Transverse colon (tissue), 4 donors: ENCODE measurements around the gene FMNL1. TPM values are rescaled to one million over a fixed set of nuclear protein-coding genes. Genes with fewer than 3 reads are reported as not detected.

ENCODE experiments used
- DNase-seq: peaks from one replicate; pipeline ENCODE4 v3.0.0-alpha.2; 2019
- H3K27ac ChIP-seq, 4 donors: fragments of 200-600 bp; sonication (generic); 2 replicates each; pipeline ENCODE4 v1.5.1; 2016 to 2018; ENCODE audit warnings: inconsistent platforms in 4 of 4
- H3K27me3 ChIP-seq: fragments of 200-600 bp; sonication (generic); 2 replicates; pipeline ENCODE4 v1.5.1; 2017; ENCODE audit warnings: inconsistent platforms
- H3K36me3 ChIP-seq, 4 donors: fragments of 200-600 bp; sonication (generic); 2 replicates each; pipeline ENCODE4 v1.5.1; 2017 to 2019; ENCODE audit warnings: inconsistent platforms in 4 of 4
- H3K4me1 ChIP-seq, 4 donors: fragments of 200-600 bp; sonication (generic); 2 replicates each; pipeline ENCODE4 v1.5.1; 2017 to 2020; ENCODE audit warnings: inconsistent platforms in 4 of 4
- H3K4me3 ChIP-seq, 4 donors: fragments of 200-600 bp; sonication (generic); 1 replicate in 1 of 4; 2 replicates in 3 of 4; pipeline versions ENCODE4 v1.5.1 to v1.6.1; 2017 to 2019; ENCODE audit warnings: inconsistent platforms in 4 of 4
- H3K9me3 ChIP-seq, 2 donors: fragments of 200-600 bp; sonication (generic); 2 replicates each; pipeline ENCODE4 v1.5.1; 2017 to 2019; ENCODE audit warnings: inconsistent platforms in 2 of 2
- EP300 ChIP-seq: sonication (generic); formaldehyde crosslinking; IDR thresholded peaks from one replicate; pipeline ENCODE4 v1.6.1; 2017; ENCODE audit warnings: antibody characterized with exemption, low read depth
- POLR2A ChIP-seq: fragments of 450-650 bp; IDR thresholded peaks from one replicate; pipeline ENCODE4 v1.6.1; 2016; ENCODE audit warnings: antibody characterized with exemption, mild to moderate bottlenecking, moderate library complexity
- POLR2AphosphoS5 ChIP-seq, 3 donors: sonication (generic); formaldehyde crosslinking; IDR thresholded peaks; one replicate each; pipeline ENCODE4 v1.6.1; 2016; ENCODE audit warnings: antibody characterized with exemption in 3 of 3
- WGBS, 2 donors: methylation state at CpG; one replicate each; pipeline ENCODE4 v1.1.5; 2018; ENCODE audit warnings: low coverage in 1 of 2; 5-methylcytosine and 5-hydroxymethylcytosine counted together
- in situ Hi-C, 4 donors: fragments of 200-750 bp; cut with MboI; loops; one replicate each; pipeline versions ENCODE4 v1.15.0 to v1.15.1; 2017; ENCODE audit warnings: low sequenced_read_pairs in 3 of 4, low pct_ligation_motif_present in 1 of 4, low pct_unique_long_range_greater_than_20kb in 1 of 4
- intact Hi-C: fragments of 100-400 bp; cut with DNase I; formaldehyde crosslinking; loops from one replicate; pipeline ENCODE4 v1.15.1; 2023; ENCODE audit warnings: low total_unique reads
- total RNA-seq, 4 donors: library from RNA; depleted of rRNA; stranded (reverse); fragments of >200 nt; gene quantifications; one replicate each; pipeline ENCODE4 v1.1.0, GENCODE V29; 2016
- TF ChIP-seq, protein P1 (sequence below), 5 experiments: fragments of 200-600 bp in 3 of 5; fragments of 450-650 bp in 2 of 5; sonication (generic) in 3 of 5; IDR thresholded peaks; 1 replicate in 2 of 5; 2 replicates in 3 of 5; pipeline ENCODE4 v1.5.1; 2016 to 2017; ENCODE audit warnings: antibody characterized with exemption in 5 of 5, inconsistent platforms in 3 of 5, mild to moderate bottlenecking in 2 of 5, moderate library complexity in 1 of 5

FMNL1 gene
- total RNA-seq, 4 donors from 2014 or later: 1.2 to 17.5 (median 10.6) TPM

DNA sequence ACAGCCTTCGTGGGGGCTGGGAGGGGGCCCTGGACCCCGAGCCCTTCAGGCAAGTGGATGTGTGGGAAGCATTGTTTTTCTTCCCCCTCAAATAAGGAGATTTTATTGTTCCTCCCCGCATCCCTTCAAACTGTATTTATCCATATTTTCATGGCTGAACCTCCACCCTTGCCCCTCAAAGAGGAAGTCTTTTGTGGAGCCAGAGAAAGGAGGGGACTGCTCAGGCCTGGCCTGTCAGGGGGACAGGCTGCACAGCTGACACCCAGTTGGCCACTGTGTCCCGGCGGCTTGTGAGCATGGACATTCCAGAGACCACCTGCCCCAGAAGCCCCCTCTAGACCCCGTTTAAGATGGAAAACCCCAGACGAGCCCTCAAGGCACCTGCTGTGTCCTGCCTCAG lies 44.1 kb upstream of the FMNL1 start:
- DNase-seq: no peak
- Histone ChIP-seq H3K4me1 (peaks cover 12 to 25% (median 22%) of the 10 kb centered on the region in 4 donors), H3K4me3 (no peak overlapping the region), H3K27ac (no peak overlapping the region), H3K9me3 (no peaks in the 10 kb centered on the region), H3K27me3 (no peaks in the 10 kb centered on the region), H3K36me3 (no peaks in the 10 kb centered on the region)
- intact Hi-C loops (no loop called here), in situ Hi-C loops (no loop called here)
- 85 to 100% methylated on average over 1 to 7 of the region's 7 CpGs for WGBS, 2 donors
- TF ChIP-seq POLR2AphosphoS5 (IDR thresholded peaks at IDR 0.05) (no peak), EP300 (no peak), POLR2A (no peak)
- TF ChIP-seq, protein P1, sequence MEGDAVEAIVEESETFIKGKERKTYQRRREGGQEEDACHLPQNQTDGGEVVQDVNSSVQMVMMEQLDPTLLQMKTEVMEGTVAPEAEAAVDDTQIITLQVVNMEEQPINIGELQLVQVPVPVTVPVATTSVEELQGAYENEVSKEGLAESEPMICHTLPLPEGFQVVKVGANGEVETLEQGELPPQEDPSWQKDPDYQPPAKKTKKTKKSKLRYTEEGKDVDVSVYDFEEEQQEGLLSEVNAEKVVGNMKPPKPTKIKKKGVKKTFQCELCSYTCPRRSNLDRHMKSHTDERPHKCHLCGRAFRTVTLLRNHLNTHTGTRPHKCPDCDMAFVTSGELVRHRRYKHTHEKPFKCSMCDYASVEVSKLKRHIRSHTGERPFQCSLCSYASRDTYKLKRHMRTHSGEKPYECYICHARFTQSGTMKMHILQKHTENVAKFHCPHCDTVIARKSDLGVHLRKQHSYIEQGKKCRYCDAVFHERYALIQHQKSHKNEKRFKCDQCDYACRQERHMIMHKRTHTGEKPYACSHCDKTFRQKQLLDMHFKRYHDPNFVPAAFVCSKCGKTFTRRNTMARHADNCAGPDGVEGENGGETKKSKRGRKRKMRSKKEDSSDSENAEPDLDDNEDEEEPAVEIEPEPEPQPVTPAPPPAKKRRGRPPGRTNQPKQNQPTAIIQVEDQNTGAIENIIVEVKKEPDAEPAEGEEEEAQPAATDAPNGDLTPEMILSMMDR (IDR thresholded peaks at IDR 0.05): no peak

DNA sequence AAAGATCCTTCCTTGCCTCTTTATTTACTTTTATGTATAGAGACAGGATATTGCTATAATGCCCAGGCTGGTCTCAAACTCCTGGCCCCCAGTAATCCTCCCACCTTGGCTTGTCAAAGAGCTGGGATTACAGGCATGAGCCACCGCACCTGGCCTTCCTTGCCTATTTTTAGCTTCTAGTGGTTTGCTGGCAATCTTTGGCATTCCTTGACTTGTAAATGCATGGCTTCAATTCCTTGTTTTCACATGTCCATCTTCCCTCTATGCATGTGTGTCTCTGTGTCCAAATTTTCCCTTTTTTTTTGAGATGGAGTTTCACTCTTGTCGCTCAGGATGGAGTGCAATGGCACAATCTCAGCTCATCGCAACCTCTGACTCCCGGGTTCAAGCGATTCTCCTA lies 37.5 kb upstream of the FMNL1 start:
- intact Hi-C loops: no loop called here
- no peak overlapping the region for H3K4me3 ChIP-seq
- 89 to 100% methylated on average over 1 to 5 of the region's 5 CpGs for WGBS, 2 donors

DNA sequence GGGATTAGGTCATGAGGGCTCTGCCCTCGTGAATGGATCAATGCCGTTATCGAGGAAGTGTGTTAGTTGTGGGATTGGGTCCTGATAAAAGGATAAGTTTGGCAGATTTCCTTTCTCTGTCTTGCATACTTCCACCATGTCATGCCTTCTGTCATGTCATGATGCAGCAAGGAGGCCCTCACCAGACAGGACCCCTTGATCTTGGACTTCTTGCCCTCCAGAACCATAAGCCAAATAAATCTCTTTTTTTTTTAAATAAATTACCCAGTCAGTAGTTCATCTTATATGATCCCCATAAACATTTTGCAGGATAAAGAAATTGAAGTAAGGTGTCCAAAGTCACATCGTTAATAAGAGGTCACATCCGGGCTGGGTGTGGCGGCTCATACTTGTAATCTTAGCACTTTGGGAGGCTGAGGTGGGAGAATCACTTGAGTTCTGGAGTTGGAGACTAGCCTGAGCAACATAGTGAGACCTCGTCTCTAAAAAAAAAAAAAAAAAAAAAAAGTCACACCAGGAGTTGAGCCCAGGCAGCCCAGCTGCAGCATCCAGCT lies 34.8 kb upstream of the FMNL1 start:
- 79 to 87% methylated on average over 4 to 7 of the region's 7 CpGs for WGBS, 2 donors
- Histone ChIP-seq H3K27me3 (no peaks in the 10 kb centered on the region), H3K4me1 (no peaks in the 10 kb centered on the region), H3K27ac (no peak overlapping the region), H3K36me3 (no peaks in the 10 kb centered on the region), H3K4me3 (no peak overlapping the region), H3K9me3 (no peaks in the 10 kb centered on the region)
- TF ChIP-seq, protein P1 (IDR thresholded peaks at IDR 0.05): no peak
- TF ChIP-seq EP300 (no peak), POLR2A (no peak), POLR2AphosphoS5 (IDR thresholded peaks at IDR 0.05) (no peak)
- no peak for DNase-seq
- in situ Hi-C loops: no loop called here
- intact Hi-C loops: no loop called here

More for the DNA sequence above, 37.5 kb upstream of the FMNL1 start:
- Histone ChIP-seq H3K27ac (no peak overlapping the region), H3K4me1 (no peaks in the 10 kb centered on the region), H3K27me3 (no peaks in the 10 kb centered on the region), H3K9me3 (no peaks in the 10 kb centered on the region), H3K36me3 (no peaks in the 10 kb centered on the region)
- in situ Hi-C loops: no loop called here
- no peak for DNase-seq
- TF ChIP-seq POLR2A (no peak), POLR2AphosphoS5 (IDR thresholded peaks at IDR 0.05) (no peak)

DNA sequence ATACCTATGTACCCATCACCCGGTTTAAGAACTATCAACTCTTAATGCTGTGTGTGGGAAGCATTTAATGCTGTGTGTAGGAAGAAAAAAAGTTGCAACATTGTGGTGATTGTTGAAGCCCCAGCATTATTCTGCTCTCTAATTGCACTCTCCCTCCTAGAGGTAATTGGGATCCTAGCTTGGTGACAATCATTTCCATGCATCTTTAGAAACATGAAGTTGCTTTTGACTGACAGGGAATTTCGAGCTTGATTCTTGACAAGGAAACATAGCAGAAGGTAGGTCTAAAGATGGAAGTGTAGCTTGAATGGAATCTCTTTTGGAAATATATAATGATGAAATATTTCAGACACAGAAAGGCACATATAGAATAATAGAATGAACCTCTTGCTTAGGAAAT lies 32.7 kb upstream of the FMNL1 start:
- TF ChIP-seq POLR2AphosphoS5 (IDR thresholded peaks at IDR 0.05): no peak
- TF ChIP-seq, protein P1 (IDR thresholded peaks at IDR 0.05): no peak
- DNase-seq: no peak
- in situ Hi-C loops (no loop called here), intact Hi-C loops (no loop called here)
- Histone ChIP-seq H3K4me3 (no peak overlapping the region), H3K36me3 (no peaks in the 10 kb centered on the region), H3K27ac (no peak overlapping the region), H3K27me3 (no peaks in the 10 kb centered on the region), H3K4me1 (no peaks in the 10 kb centered on the region), H3K9me3 (no peaks in the 10 kb centered on the region)
- 74 to 83% methylated on average over 2 of the region's 2 CpGs for WGBS, 2 donors
